Measurements from ENCODE around the gene ZNF578. TPM values are rescaled to one million over a fixed set of nuclear protein-coding genes. Genes with fewer than 3 reads are reported as not detected.
"Not testable (repeated sequence)": the region's sequence is repeated elsewhere in the genome, so short reads cannot be mapped to it uniquely, and the experiment has no call there.

The ZNF578 gene
- total and polyA plus RNA-seq, 2 donors (not counting 1 experiment from before 2014, with no cell fraction given) = 1.8 to 9.6 TPM

DNA sequence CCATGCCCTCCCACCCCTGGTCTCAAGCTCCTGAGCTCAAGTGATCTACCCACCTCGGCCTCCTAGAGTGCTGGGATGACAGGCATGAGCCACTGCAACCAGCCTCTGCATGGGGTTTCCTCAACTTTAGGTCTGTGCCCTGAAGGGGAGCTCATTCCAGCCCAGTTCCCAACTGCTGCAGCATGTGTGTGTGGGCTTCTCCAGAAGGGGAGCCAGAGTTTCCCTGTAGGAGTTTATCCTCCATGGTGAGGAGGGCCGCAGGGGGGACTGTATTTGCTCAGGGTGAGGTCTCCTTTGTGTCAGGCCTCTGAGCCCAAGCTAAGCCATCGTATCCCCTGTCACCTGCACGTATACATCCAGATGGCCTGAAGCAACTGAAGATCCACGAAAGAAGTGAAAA, 62.8 kb downstream of the ZNF578 start:
- Histone ChIP-seq H3K79me2 (ENCODE audit: control insufficient read depth, insufficient read depth, low read length) (no peaks in the 10 kb centered on the region), H3K9ac (ENCODE audit: insufficient read depth, low read length) (no peak overlapping the region), H3K4me2 (ENCODE audit: extremely low read depth, insufficient read depth, low read length) (no peak overlapping the region), H3K27me3 (ENCODE audit: control insufficient read depth, insufficient read depth, low read length) (no peaks in the 10 kb centered on the region), H3K36me3 (ENCODE audit: control insufficient read depth, insufficient read depth, low read length) (no peaks in the 10 kb centered on the region), H2AFZ (ENCODE audit: low read length) (no peak overlapping the region), H3K9me3 (ENCODE audit: control insufficient read depth, insufficient read depth, low read depth, low read length) (no peaks in the 10 kb centered on the region), H3K4me3 (replicated peaks in 1 of 4; ENCODE audit: control extremely low read depth in 1 of 4, insufficient read depth in 1 of 4, low read depth in 3 of 4, low read length in 4 of 4) (no peak overlapping the region), H3K27ac (ENCODE audit: insufficient read depth, low read length) (no peak overlapping the region), H4K20me1 (ENCODE audit: control insufficient read depth, extremely low read depth, insufficient read depth, low read length) (no peaks in the 10 kb centered on the region), H3K4me1 (ENCODE audit: control insufficient read depth, extremely low read depth, insufficient read depth, low read length) (no peaks in the 10 kb centered on the region)
- no peak for DNase-seq (ENCODE audit: low read depth in 2 of 2)
- no peak for TF ChIP-seq EZH2 (IDR thresholded peaks at IDR 0.05; ENCODE audit: low read length, missing control alignments)
- TF ChIP-seq, protein P1, sequence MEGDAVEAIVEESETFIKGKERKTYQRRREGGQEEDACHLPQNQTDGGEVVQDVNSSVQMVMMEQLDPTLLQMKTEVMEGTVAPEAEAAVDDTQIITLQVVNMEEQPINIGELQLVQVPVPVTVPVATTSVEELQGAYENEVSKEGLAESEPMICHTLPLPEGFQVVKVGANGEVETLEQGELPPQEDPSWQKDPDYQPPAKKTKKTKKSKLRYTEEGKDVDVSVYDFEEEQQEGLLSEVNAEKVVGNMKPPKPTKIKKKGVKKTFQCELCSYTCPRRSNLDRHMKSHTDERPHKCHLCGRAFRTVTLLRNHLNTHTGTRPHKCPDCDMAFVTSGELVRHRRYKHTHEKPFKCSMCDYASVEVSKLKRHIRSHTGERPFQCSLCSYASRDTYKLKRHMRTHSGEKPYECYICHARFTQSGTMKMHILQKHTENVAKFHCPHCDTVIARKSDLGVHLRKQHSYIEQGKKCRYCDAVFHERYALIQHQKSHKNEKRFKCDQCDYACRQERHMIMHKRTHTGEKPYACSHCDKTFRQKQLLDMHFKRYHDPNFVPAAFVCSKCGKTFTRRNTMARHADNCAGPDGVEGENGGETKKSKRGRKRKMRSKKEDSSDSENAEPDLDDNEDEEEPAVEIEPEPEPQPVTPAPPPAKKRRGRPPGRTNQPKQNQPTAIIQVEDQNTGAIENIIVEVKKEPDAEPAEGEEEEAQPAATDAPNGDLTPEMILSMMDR (conservative IDR thresholded peaks at IDR 0.05 in 1 of 2, IDR thresholded peaks at IDR 0.05 in 1 of 2; ENCODE audit: low read depth in 1 of 2, low read length in 2 of 2) = no peak

GRCh38 chr19:52518646-52519045, 65.3 kb downstream of the ZNF578 start:
- TF ChIP-seq, protein P1 (conservative IDR thresholded peaks at IDR 0.05 in 1 of 2, IDR thresholded peaks at IDR 0.05 in 1 of 2; ENCODE audit: low read depth in 1 of 2, low read length in 2 of 2) = no peak
- TF ChIP-seq EZH2 (IDR thresholded peaks at IDR 0.05; ENCODE audit: low read length, missing control alignments) = no peak
- H3K4me2 ChIP-seq (ENCODE audit: extremely low read depth, insufficient read depth, low read length) = no peak overlapping the region
- H3K27ac ChIP-seq (ENCODE audit: insufficient read depth, low read length) = no peak overlapping the region
- no peaks in the 10 kb centered on the region for H3K36me3 ChIP-seq (ENCODE audit: control insufficient read depth, insufficient read depth, low read length)
- no peak overlapping the region for H2AFZ ChIP-seq (ENCODE audit: low read length)
- no peaks in the 10 kb centered on the region for H3K27me3 ChIP-seq (ENCODE audit: control insufficient read depth, insufficient read depth, low read length)
- no peak for DNase-seq (ENCODE audit: low read depth in 2 of 2)
- no peaks in the 10 kb centered on the region for H3K4me1 ChIP-seq (ENCODE audit: control insufficient read depth, extremely low read depth, insufficient read depth, low read length)
- H3K9ac ChIP-seq (ENCODE audit: insufficient read depth, low read length) = no peak overlapping the region
- no peaks in the 10 kb centered on the region for H3K9me3 ChIP-seq (ENCODE audit: control insufficient read depth, insufficient read depth, low read depth, low read length)
- H3K4me3 ChIP-seq (replicated peaks in 1 of 4; ENCODE audit: control extremely low read depth in 1 of 4, insufficient read depth in 1 of 4, low read depth in 3 of 4, low read length in 4 of 4) = no peak overlapping the region
- no peaks in the 10 kb centered on the region for H4K20me1 ChIP-seq (ENCODE audit: control insufficient read depth, extremely low read depth, insufficient read depth, low read length)
- no peaks in the 10 kb centered on the region for H3K79me2 ChIP-seq (ENCODE audit: control insufficient read depth, insufficient read depth, low read length)

DNA sequence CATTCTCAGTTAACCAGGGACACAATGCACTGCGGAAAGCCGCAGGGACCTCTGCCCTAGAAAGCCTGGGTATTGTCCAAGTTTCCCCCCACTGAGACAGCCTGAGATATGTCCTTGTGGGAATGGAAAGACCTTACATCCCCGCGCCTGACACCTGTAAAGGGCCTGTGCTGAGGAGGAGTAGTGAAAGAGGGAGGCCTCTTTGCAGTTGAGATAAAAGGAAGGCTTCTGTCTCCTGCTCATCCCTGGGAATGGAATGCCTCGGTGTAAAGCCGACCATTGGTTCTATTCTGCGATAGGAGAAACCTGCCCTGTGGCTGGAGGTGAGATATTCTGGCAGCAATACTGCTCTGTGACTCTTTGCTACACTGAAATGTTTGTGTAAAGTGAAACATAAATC, 65.8 kb downstream of the ZNF578 start:
- H3K79me2 ChIP-seq (ENCODE audit: control insufficient read depth, insufficient read depth, low read length); H3K4me3 ChIP-seq (replicated peaks in 1 of 4; ENCODE audit: control extremely low read depth in 1 of 4, insufficient read depth in 1 of 4, low read depth in 3 of 4, low read length in 4 of 4); H4K20me1 ChIP-seq (ENCODE audit: control insufficient read depth, extremely low read depth, insufficient read depth, low read length); H2AFZ ChIP-seq (ENCODE audit: low read length); H3K4me1 ChIP-seq (ENCODE audit: control insufficient read depth, extremely low read depth, insufficient read depth, low read length); H3K4me2 ChIP-seq (ENCODE audit: extremely low read depth, insufficient read depth, low read length); DNase-seq (ENCODE audit: low read depth in 2 of 2); H3K27ac ChIP-seq (ENCODE audit: insufficient read depth, low read length); H3K9ac ChIP-seq (ENCODE audit: insufficient read depth, low read length); H3K36me3 ChIP-seq (ENCODE audit: control insufficient read depth, insufficient read depth, low read length); H3K27me3 ChIP-seq (ENCODE audit: control insufficient read depth, insufficient read depth, low read length); H3K9me3 ChIP-seq (ENCODE audit: control insufficient read depth, insufficient read depth, low read depth, low read length): not testable (repeated sequence)
